HEK293 (cell line): Measurements from ENCODE around the gene NCKAP1.

Experiments
- CTCF ChIA-PET: fragments of 350-600 bp; formaldehyde crosslinking; extraction: SDS; loops from one replicate; lab custom pipeline; 2021; ENCODE audit warnings: antibody characterized with exemption; lab: Yijun Ruan, JAX
- POLR2A ChIA-PET: fragments of 300-600 bp; formaldehyde crosslinking; extraction: SDS; loops from one replicate; lab custom pipeline; 2020; ENCODE audit warnings: antibody characterized with exemption, inconsistent platforms; lab: Yijun Ruan, JAX
- H3K27ac ChIP-seq: fragments of 200-500 bp; sonication (Bioruptor generic); 2 replicates; pipeline ENCODE4 v1.5.1; 2014; ENCODE audit warnings: low read depth, low read length, control low read depth, inconsistent platforms; ENCODE audit errors: extremely low read depth
- H3K36me3 ChIP-seq, 2 experiments: fragments of 200-500 bp in 1 of 2; sonication (Bioruptor generic) in 1 of 2; 1 replicate in 1 of 2; 2 replicates in 1 of 2; pipeline ENCODE4 v1.5.1; 2014 to 2017; ENCODE audit warnings: inconsistent platforms in 2 of 2, low read length in 2 of 2; ENCODE audit not compliant: control insufficient read depth in 2 of 2, insufficient read depth in 1 of 2
- H3K4me1 ChIP-seq: fragments of 200-500 bp; sonication (Bioruptor generic); 2 replicates; pipeline ENCODE4 v1.5.1; 2014; ENCODE audit warnings: mild to moderate bottlenecking, low read length, inconsistent platforms; ENCODE audit not compliant: control insufficient read depth, insufficient read depth
- H3K4me3 ChIP-seq: 2 replicates; pipeline ENCODE4 v1.5.1; 2011; ENCODE audit warnings: low read depth, mild to moderate bottlenecking, control low read depth, low read length, moderate library complexity
- H3K9me3 ChIP-seq: fragments of 200-500 bp; sonication (Bioruptor generic); 2 replicates; pipeline ENCODE4 v1.5.1; 2014; ENCODE audit warnings: low read depth, low read length, inconsistent platforms; ENCODE audit not compliant: control insufficient read depth, insufficient read depth
- BCL11B ChIP-seq: fragments of 450-650 bp; formaldehyde crosslinking; IDR thresholded peaks from 2 replicates; pipeline ENCODE4 v1.5.1; 2016; ENCODE audit warnings: low read depth, missing biosample characterization, missing genetic modification characterization
- GLI2 ChIP-seq: fragments of 450-650 bp; formaldehyde crosslinking; IDR thresholded peaks from 2 replicates; pipeline ENCODE4; 2017; ENCODE audit warnings: missing biosample characterization, missing genetic modification characterization, low read depth, borderline replicate concordance
- GLIS2 ChIP-seq: fragments of 450-650 bp; formaldehyde crosslinking; IDR thresholded peaks from 2 replicates; pipeline ENCODE4 v1.5.1; 2016; ENCODE audit warnings: missing biosample characterization, missing genetic modification characterization
- KLF1 ChIP-seq: fragments of 450-650 bp; formaldehyde crosslinking; IDR thresholded peaks from 2 replicates; pipeline ENCODE4 v1.5.1; 2016; ENCODE audit warnings: missing biosample characterization, missing genetic modification characterization
- MZF1 ChIP-seq: fragments of 450-650 bp; formaldehyde crosslinking; IDR thresholded peaks from 2 replicates; pipeline ENCODE4 v1.5.1; 2017; ENCODE audit warnings: missing biosample characterization, missing genetic modification characterization, borderline replicate concordance
- PBX3 ChIP-seq: sonication (generic); formaldehyde crosslinking; IDR thresholded peaks from 2 replicates; pipeline ENCODE4 v1.8.1; 2022; ENCODE audit warnings: mild to moderate bottlenecking, moderate library complexity, missing genetic modification reagents
- PRDM6 ChIP-seq: fragments of 450-650 bp; formaldehyde crosslinking; IDR thresholded peaks from 2 replicates; pipeline ENCODE4 v1.5.1; 2017; ENCODE audit warnings: missing biosample characterization, missing genetic modification characterization
- ZBTB17 ChIP-seq: fragments of 450-650 bp; formaldehyde crosslinking; IDR thresholded peaks from 2 replicates; pipeline ENCODE4 v1.5.1; 2016; ENCODE audit warnings: missing biosample characterization, missing genetic modification characterization
- ZBTB44 ChIP-seq: fragments of 450-650 bp; IDR thresholded peaks from 2 replicates; pipeline ENCODE4 v1.5.1; 2018; ENCODE audit warnings: missing biosample characterization, mild to moderate bottlenecking, missing genetic modification characterization
- ZNF112 ChIP-seq: fragments of 450-650 bp; formaldehyde crosslinking; IDR thresholded peaks from 2 replicates; pipeline ENCODE4 v1.5.0; 2017; ENCODE audit warnings: missing biosample characterization, missing genetic modification characterization
- ZNF501 ChIP-seq: fragments of 450-650 bp; formaldehyde crosslinking; IDR thresholded peaks from 2 replicates; pipeline ENCODE4 v1.5.1; 2016; ENCODE audit warnings: missing biosample characterization, missing genetic modification characterization
- ZNF513 ChIP-seq: fragments of 450-650 bp; IDR thresholded peaks from 2 replicates; pipeline ENCODE4 v1.5.1; 2018; ENCODE audit warnings: missing biosample characterization, missing genetic modification characterization
- ZNF585B ChIP-seq: fragments of 450-650 bp; formaldehyde crosslinking; IDR thresholded peaks from 2 replicates; pipeline ENCODE4 v1.5.1; 2016; ENCODE audit warnings: missing biosample characterization, missing genetic modification characterization
- ZNF660 ChIP-seq: fragments of 450-650 bp; IDR thresholded peaks from 2 replicates; pipeline ENCODE4 v1.5.1; 2018; ENCODE audit warnings: missing biosample characterization, mild to moderate bottlenecking, missing genetic modification characterization
- ZNF76 ChIP-seq: fragments of 450-650 bp; formaldehyde crosslinking; IDR thresholded peaks from 2 replicates; pipeline ENCODE4; 2016; ENCODE audit warnings: low read depth, missing biosample characterization, missing genetic modification characterization, borderline replicate concordance

Gene NCKAP1

GRCh38 chr2:182952741-182953450 lies 85.4 kb downstream of the NCKAP1 start:
- H3K9me3 ChIP-seq: no peaks in the 10 kb centered on the region
- CTCF ChIA-PET: interaction anchor here (1.7 to 3.1 kb wide), 2 partner anchors 27 to 168 kb away, joined by 6 to 13 read pairs; no protein-coding TSS in a partner anchor
- no peak overlapping the region for H3K27ac ChIP-seq
- H3K36me3 ChIP-seq: peaks cover 18 to 58% of the 10 kb centered on the region in 2 experiments
- no peaks in the 10 kb centered on the region for H3K4me1 ChIP-seq
- POLR2A ChIA-PET: no interaction called here
- TF ChIP-seq MZF1 (no peak), ZNF585B (tag by site-specific recombination) (no peak)
- TF ChIP-seq, all 188 proteins: peak for 0
- H3K4me3 ChIP-seq: no peak overlapping the region

- Histone ChIP-seq H3K9me3 (no peaks in the 10 kb centered on the region), H3K4me1 (no peaks in the 10 kb centered on the region), H3K36me3 (peaks cover 15 to 53% of the 10 kb centered on the region in 2 experiments), H3K27ac (no peak overlapping the region), H3K4me3 (no peak overlapping the region)
- TF ChIP-seq ZNF76 (tag by site-specific recombination): no peak
- no peak for TF ChIP-seq ZNF660 (tag by site-specific recombination)
- no peak for TF ChIP-seq ZNF513 (tag by site-specific recombination)
- TF ChIP-seq PRDM6: peak; percentile 37; the same call in 1 of the 2 replicates
- CTCF ChIA-PET: interaction anchor here (0.5 to 3.1 kb wide), 2 partner anchors 44 to 167 kb away, joined by 4 to 13 read pairs; no protein-coding TSS in a partner anchor
- POLR2A ChIA-PET: no interaction called here
Measured at GRCh38 chr2:182951948-182952663, 86.2 kb downstream of the NCKAP1 start.

GRCh38 chr2:182950546-182950945 lies 87.7 kb downstream of the NCKAP1 start:
- ChIA-PET CTCF (interaction anchor here (0.7 to 3.1 kb wide), 3 partner anchors 29 to 166 kb away, joined by 3 to 13 read pairs (median 9); partner anchors contain the start of gene FRZB), POLR2A (no interaction called here)
- Histone ChIP-seq H3K27ac (no peak overlapping the region), H3K4me1 (no peaks in the 10 kb centered on the region), H3K36me3 (peaks cover 7 to 52% of the 10 kb centered on the region in 2 experiments), H3K4me3 (no peak overlapping the region), H3K9me3 (no peaks in the 10 kb centered on the region)
- TF ChIP-seq PRDM6 (peak; percentile 73), KLF1 (tag by site-specific recombination) (no peak)

GRCh38 chr2:182949572-182950189 lies 88.6 kb downstream of the NCKAP1 start:
- no peak overlapping the region for H3K27ac ChIP-seq
- CTCF ChIA-PET: interaction anchor here (0.9 to 3.1 kb wide), 5 partner anchors 21 to 187 kb away, joined by 4 to 13 read pairs (median 5); no protein-coding TSS in a partner anchor
- TF ChIP-seq ZBTB17 (tag by site-specific recombination): peak; percentile 41; the same call in 1 of the 2 replicates
- TF ChIP-seq GLI2: no peak
- no peak for TF ChIP-seq ZNF112 (tag by site-specific recombination)
- TF ChIP-seq GLIS2 (tag by site-specific recombination): peak; percentile 52
- no peak; the same call in 1 of the 2 replicates for TF ChIP-seq ZNF501 (tag by site-specific recombination)
- no peak for TF ChIP-seq PBX3
- no peak for TF ChIP-seq BCL11B (tag by site-specific recombination)
- TF ChIP-seq ZNF76 (tag by site-specific recombination): no peak
- 0 out of 2 replicates have a peak, but pooled peaks have one; percentile 29 for TF ChIP-seq ZBTB44

More at GRCh38 chr2:182949572-182950189, 88.6 kb downstream of the NCKAP1 start:
- Histone ChIP-seq H3K4me1 (no peaks in the 10 kb centered on the region), H3K36me3 (peaks cover 7 to 48% of the 10 kb centered on the region in 2 experiments), H3K9me3 (no peaks in the 10 kb centered on the region), H3K4me3 (no peak overlapping the region)
- POLR2A ChIA-PET: no interaction called here
